Fibroblast of the aortic adventitia (primary cell): Measurements from ENCODE around the gene HDX. TPM values are rescaled to one million over a fixed set of nuclear protein-coding genes. Genes with fewer than 3 reads are reported as not detected.
A peak's percentile ranks its signal among the peaks of the same experiment; 100 is the strongest.

ENCODE experiments used
- DNase-seq: peaks from one replicate; pipeline ENCODE4 v3.0.0-alpha.2; 2010; ENCODE audit warnings: low read depth
- H3K4me3 ChIP-seq: 2 replicates; pipeline ENCODE4 v1.5.1; 2011; ENCODE audit warnings: low read depth, mild to moderate bottlenecking, control low read depth, low read length, moderate library complexity
- CTCF ChIP-seq: IDR thresholded peaks from 2 replicates; pipeline ENCODE4 v1.5.1; 2011; ENCODE audit warnings: mild to moderate bottlenecking, low read length, control low read depth, inconsistent platforms; ENCODE audit not compliant: insufficient read depth
- total RNA-seq: library from RNA; depleted of rRNA; stranded (reverse); fragments of >200 nt; gene quantifications from 2 replicates; pipeline ENCODE4 v1.2.3, GENCODE V29; 2012; ENCODE audit warnings: low replicate concordance

The HDX gene
- total RNA-seq, 1 donor, result 5.6 TPM

DNA sequence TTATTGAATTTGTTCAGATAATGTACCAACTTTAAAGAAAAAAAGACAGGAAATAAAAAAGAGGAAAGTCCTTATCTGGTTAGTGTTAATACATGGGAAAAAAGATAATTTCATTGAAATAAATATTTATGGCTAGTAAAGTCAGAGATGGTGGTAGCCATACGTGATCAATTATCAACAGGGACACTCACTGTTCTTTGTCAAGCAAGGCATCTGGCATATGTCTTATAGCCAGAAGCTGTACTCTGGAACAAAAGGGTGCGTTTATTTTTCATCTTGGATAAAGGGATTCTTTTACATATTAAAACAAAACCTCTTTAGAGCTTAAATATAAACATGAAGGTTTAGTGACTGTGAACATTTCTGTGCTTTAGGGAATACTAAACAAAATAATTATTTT, 26.7 kb downstream of the HDX start:
- no peak overlapping the region for H3K4me3 ChIP-seq
- DNase-seq, result no peak
- TF ChIP-seq CTCF, result no peak

- no peak for TF ChIP-seq CTCF
- no peak overlapping the region for H3K4me3 ChIP-seq
- DNase-seq, result no peak
Observed at GRCh38 chrX:84475101-84475500, 27.2 kb downstream of the HDX start.

DNA sequence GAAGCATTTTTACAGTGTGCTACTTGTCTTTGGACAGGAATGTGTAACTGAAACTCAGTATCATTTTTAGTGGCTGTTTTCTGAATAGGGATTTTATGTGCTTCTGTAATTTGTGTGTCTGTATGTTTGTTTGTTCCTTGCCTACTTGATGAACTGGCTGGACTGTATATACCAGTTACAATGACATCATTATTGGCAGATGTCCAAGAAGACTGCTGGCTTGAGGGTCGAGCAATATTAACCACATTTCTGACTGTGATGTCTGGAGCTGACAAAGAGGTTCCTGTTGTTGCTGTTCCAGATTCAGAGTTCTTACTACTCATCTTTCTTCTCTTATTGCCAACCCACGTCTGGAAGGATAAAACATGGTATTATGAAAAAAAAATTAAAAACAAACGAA, 33.0 kb downstream of the HDX start:
- DNase-seq, result peak; percentile 3
- H3K4me3 ChIP-seq, result no peak overlapping the region
- TF ChIP-seq CTCF, result no peak

DNA sequence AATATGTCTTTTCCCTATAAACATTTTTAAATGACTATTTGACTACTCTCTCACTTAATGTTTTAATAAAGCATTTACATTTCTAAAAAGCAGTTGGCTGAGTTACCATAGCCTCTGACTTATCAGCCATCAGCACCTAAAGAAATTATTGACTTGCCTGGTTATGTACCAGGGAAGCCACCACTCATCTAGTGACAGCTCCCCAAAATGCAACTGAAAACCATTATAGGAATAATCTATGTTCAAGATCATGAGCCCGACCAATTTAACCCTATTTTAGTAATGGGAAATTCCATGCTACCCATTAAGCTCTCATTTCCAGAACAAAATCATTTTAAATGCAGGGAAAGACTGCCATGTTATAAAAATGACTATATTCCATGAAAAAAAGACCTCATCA, 34.4 kb downstream of the HDX start:
- TF ChIP-seq CTCF, result no peak
- H3K4me3 ChIP-seq, result no peak overlapping the region
- no peak for DNase-seq

GRCh38 chrX:84453351-84454246, 48.7 kb downstream of the HDX start:
- no peak for TF ChIP-seq CTCF
- no peak overlapping the region for H3K4me3 ChIP-seq
- no peak for DNase-seq

GRCh38 chrX:84441143-84441542, 61.1 kb downstream of the HDX start:
- no peak for DNase-seq
- no peak for TF ChIP-seq CTCF

More at GRCh38 chrX:84441143-84441542, 61.1 kb downstream of the HDX start:
- no peak overlapping the region for H3K4me3 ChIP-seq
